ENCODE data around the gene AP5Z1. TPM values are rescaled to one million over a fixed set of nuclear protein-coding genes. Genes with fewer than 3 reads are reported as not detected.

The AP5Z1 gene
- total RNA-seq, 1 experiment from 2014 or later = 44.0 TPM

DNA sequence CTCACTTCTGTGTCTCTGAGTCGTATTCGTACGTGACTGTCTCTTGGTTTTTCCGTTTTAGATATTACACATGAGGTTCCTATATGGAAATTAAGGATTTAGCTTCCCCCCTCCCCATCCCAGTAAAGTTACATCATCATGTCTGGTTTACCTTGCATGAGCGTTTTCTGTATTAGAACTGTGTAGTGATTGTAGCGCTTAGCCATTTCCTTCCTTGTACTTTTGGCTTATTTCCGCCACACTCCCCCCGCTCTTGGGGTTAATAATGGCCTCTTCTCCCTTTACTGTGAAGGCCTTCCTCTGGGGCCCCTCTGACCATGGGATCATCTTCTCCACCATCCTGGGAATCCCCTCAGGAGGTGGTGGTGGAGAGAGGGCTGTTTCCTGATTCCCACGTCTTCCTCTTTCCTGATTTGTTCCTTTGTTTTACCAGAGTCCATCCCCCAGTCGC, 27.2 kb upstream of the AP5Z1 start:
- no peak overlapping the region for H2AFZ ChIP-seq
- peaks cover 53% of the 10 kb centered on the region for H3K79me2 ChIP-seq (ENCODE audit: low read depth)
- H3K9me2 ChIP-seq (ENCODE audit: insufficient read depth) = no peaks in the 10 kb centered on the region
- BruUV-seq (replicated peaks) = no TSS peak
- intact Hi-C loops (cut with micrococcal nuclease; ENCODE audit: unreplicated experiment) = no loop called here
- CTCF ChIA-PET = interaction anchor here (0.6 kb wide), 1 partner anchor 1881 kb away, joined by 8 read pairs; no protein-coding TSS in a partner anchor
- no peaks in the 10 kb centered on the region for H3K27me3 ChIP-seq (ENCODE audit: insufficient read depth, low read depth)
- H3F3A ChIP-seq (ENCODE audit: insufficient read depth, low read depth) = peaks cover 39% of the 10 kb centered on the region
- DNase-seq = no peak
- peaks cover 29% of the 10 kb centered on the region for H3K4me1 ChIP-seq (replicated peaks; ENCODE audit: insufficient read depth)
- no peaks in the 10 kb centered on the region for H3K9me3 ChIP-seq (ENCODE audit: insufficient read depth, low read depth)
- H3K4me2 ChIP-seq = no peak overlapping the region
- H3K4me3 ChIP-seq = no peak overlapping the region
- 0 out of 2 replicates have a peak, but pooled peaks cover 8% of the 10 kb centered on the region for H3K36me3 ChIP-seq (ENCODE audit: low read depth)
- TF ChIP-seq, protein P1, sequence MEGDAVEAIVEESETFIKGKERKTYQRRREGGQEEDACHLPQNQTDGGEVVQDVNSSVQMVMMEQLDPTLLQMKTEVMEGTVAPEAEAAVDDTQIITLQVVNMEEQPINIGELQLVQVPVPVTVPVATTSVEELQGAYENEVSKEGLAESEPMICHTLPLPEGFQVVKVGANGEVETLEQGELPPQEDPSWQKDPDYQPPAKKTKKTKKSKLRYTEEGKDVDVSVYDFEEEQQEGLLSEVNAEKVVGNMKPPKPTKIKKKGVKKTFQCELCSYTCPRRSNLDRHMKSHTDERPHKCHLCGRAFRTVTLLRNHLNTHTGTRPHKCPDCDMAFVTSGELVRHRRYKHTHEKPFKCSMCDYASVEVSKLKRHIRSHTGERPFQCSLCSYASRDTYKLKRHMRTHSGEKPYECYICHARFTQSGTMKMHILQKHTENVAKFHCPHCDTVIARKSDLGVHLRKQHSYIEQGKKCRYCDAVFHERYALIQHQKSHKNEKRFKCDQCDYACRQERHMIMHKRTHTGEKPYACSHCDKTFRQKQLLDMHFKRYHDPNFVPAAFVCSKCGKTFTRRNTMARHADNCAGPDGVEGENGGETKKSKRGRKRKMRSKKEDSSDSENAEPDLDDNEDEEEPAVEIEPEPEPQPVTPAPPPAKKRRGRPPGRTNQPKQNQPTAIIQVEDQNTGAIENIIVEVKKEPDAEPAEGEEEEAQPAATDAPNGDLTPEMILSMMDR (conservative IDR thresholded peaks at IDR 0.05) = no peak
- no peak for TF ChIP-seq EZH2 (IDR thresholded peaks at IDR 0.05; ENCODE audit: low read depth)
- H4K20me1 ChIP-seq (ENCODE audit: insufficient read depth) = peaks cover 28% of the 10 kb centered on the region
- H3K27ac ChIP-seq = no peak overlapping the region
- POLR2A ChIA-PET (ENCODE audit: unreplicated experiment) = no interaction called here

DNA sequence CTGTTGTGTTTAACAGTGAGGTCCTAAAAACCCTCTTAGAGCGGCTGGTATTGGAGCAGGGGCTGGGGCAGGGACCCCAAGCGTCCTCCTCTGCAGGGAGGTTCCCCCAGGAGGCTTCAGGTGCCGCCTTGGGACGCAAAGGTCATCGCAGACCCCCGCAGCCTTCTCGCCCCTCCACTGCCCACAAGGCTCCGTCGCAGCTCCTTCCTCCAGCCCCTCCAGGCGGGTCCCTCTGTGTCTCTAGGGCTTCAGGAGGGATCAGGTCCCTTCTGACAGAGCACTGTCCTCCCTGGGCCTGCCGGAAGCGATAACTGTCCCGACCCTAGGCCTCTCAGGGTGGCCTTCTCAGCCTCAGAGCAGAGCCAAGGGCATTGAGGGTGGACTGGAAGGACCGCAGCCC, 26.1 kb upstream of the AP5Z1 start:
- peaks cover 39% of the 10 kb centered on the region for H4K20me1 ChIP-seq (ENCODE audit: insufficient read depth)
- no peak overlapping the region for H2AFZ ChIP-seq
- H3K36me3 ChIP-seq (ENCODE audit: low read depth) = peaks cover 11% of the 10 kb centered on the region; the same call in 1 of the 2 replicates
- no peak overlapping the region for H3K27ac ChIP-seq
- ChIA-PET POLR2A (ENCODE audit: unreplicated experiment) (interaction anchor here (0.7 kb wide), 1 partner anchor 24 kb away, joined by 5 read pairs; no protein-coding TSS in a partner anchor), CTCF (interaction anchor here (0.6 kb wide), 1 partner anchor 1267 kb away, joined by 3 read pairs; no protein-coding TSS in a partner anchor)
- peaks cover 30% of the 10 kb centered on the region for H3F3A ChIP-seq (ENCODE audit: insufficient read depth, low read depth)
- H3K4me3 ChIP-seq = no peak overlapping the region
- H3K27me3 ChIP-seq (ENCODE audit: insufficient read depth, low read depth) = no peaks in the 10 kb centered on the region
- no peaks in the 10 kb centered on the region for H3K9me3 ChIP-seq (ENCODE audit: insufficient read depth, low read depth)
- no peak for TF ChIP-seq EZH2 (IDR thresholded peaks at IDR 0.05; ENCODE audit: low read depth)
- TF ChIP-seq, protein P1 (conservative IDR thresholded peaks at IDR 0.05) = no peak
- H3K9me2 ChIP-seq (ENCODE audit: insufficient read depth) = no peaks in the 10 kb centered on the region
- intact Hi-C loops (cut with micrococcal nuclease; ENCODE audit: unreplicated experiment) = no loop called here
- BruUV-seq (replicated peaks) = no TSS peak
- peaks cover 48% of the 10 kb centered on the region for H3K79me2 ChIP-seq (ENCODE audit: low read depth)
- no peak for DNase-seq
- H3K4me1 ChIP-seq (replicated peaks; ENCODE audit: insufficient read depth) = peaks cover 17% of the 10 kb centered on the region
- no peak overlapping the region for H3K4me2 ChIP-seq

DNA sequence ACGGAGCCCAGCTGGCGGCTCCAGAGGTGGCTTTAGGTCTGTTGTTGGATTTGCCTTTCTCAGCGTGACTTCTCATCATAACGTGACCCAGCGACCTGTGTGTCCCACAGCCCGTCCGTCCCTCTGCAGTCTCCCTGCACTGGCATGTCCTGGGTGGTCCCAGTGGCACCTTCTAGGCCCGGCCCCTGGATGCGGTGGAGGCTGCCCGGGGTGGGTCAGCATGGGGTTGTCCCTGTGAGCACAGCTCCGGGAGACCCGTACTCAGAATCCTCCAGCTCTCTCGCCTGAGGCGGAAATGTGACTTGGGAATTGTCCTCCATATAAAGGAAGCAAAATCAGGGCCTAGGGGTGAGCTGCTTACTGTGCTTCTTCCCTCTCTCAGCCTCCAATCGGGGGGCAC, 25.6 kb upstream of the AP5Z1 start:
- no peaks in the 10 kb centered on the region for H3K27me3 ChIP-seq (ENCODE audit: insufficient read depth, low read depth)
- H3K4me3 ChIP-seq = no peak overlapping the region
- H3K9me2 ChIP-seq (ENCODE audit: insufficient read depth) = no peaks in the 10 kb centered on the region
- H4K20me1 ChIP-seq (ENCODE audit: insufficient read depth) = peaks cover 41% of the 10 kb centered on the region
- peaks cover 48% of the 10 kb centered on the region for H3K79me2 ChIP-seq (ENCODE audit: low read depth)
- TF ChIP-seq, protein P1 (conservative IDR thresholded peaks at IDR 0.05) = no peak
- TF ChIP-seq EZH2 (IDR thresholded peaks at IDR 0.05; ENCODE audit: low read depth) = no peak
- CTCF ChIA-PET = interaction anchor here (0.6 kb wide), 1 partner anchor 1267 kb away, joined by 3 read pairs; no protein-coding TSS in a partner anchor
- intact Hi-C loops (cut with micrococcal nuclease; ENCODE audit: unreplicated experiment) = loop anchor here (5.0 kb wide), 1 partner anchor 117 kb away; no protein-coding TSS in a partner anchor
- no peak overlapping the region for H2AFZ ChIP-seq
- POLR2A ChIA-PET (ENCODE audit: unreplicated experiment) = no interaction called here
- no TSS peak for BruUV-seq (replicated peaks)
- H3K4me1 ChIP-seq (replicated peaks; ENCODE audit: insufficient read depth) = peaks cover 15% of the 10 kb centered on the region
- H3K4me2 ChIP-seq = no peak overlapping the region
- DNase-seq = no peak
- H3K27ac ChIP-seq = no peak overlapping the region
- H3K9me3 ChIP-seq (ENCODE audit: insufficient read depth, low read depth) = no peaks in the 10 kb centered on the region
- H3F3A ChIP-seq (ENCODE audit: insufficient read depth, low read depth) = peaks cover 27% of the 10 kb centered on the region
- H3K36me3 ChIP-seq (ENCODE audit: low read depth) = peaks cover 15% of the 10 kb centered on the region; the same call in 1 of the 2 replicates

Measured in PC-9 (cell line).